Stimulated activated CD4-positive, alpha-beta T cell treated with anti-CD3 and anti-CD28 coated beads, Interleukin-15, amount 100 ng/mL, for 1 hour (primary cell): ENCODE data around the gene ST3GAL6.

Experiments
- DNase-seq, 2 donors: peaks; one replicate each; pipeline ENCODE4 v3.0.0-alpha.2; 2020; ENCODE audit warnings: low read depth in 1 of 2, low spot score in 1 of 2

ST3GAL6 gene

GRCh38 chr3:98775459-98776139, 12.5 kb downstream of the ST3GAL6 start:
- no peak for DNase-seq

- DNase-seq, result no peak
Observed at GRCh38 chr3:98776140-98776493, 13.0 kb downstream of the ST3GAL6 start.

- DNase-seq, result no peak
Observed at GRCh38 chr3:98777286-98777685, 14.1 kb downstream of the ST3GAL6 start.

- DNase-seq, result no peak
Observed at GRCh38 chr3:98777801-98778220, 14.7 kb downstream of the ST3GAL6 start.

- DNase-seq, result no peak
Observed at GRCh38 chr3:98778383-98778782, 15.2 kb downstream of the ST3GAL6 start.

GRCh38 chr3:98778852-98779413, 15.8 kb downstream of the ST3GAL6 start:
- DNase-seq, result no peak

- DNase-seq, result no peak
Observed at GRCh38 chr3:98779541-98780335, 16.6 kb downstream of the ST3GAL6 start.

GRCh38 chr3:98780343-98780742, 17.2 kb downstream of the ST3GAL6 start:
- DNase-seq, result no peak

- DNase-seq, result no peak
Observed at GRCh38 chr3:98782824-98783500, 19.8 kb downstream of the ST3GAL6 start.

GRCh38 chr3:98784042-98784441, 20.9 kb downstream of the ST3GAL6 start:
- DNase-seq, result no peak

- DNase-seq, result no peak
Observed at GRCh38 chr3:98784666-98785600, 21.8 kb downstream of the ST3GAL6 start.

- DNase-seq, result no peak
Observed at GRCh38 chr3:98786364-98787006, 23.3 kb downstream of the ST3GAL6 start.

GRCh38 chr3:98787181-98787580, 24.0 kb downstream of the ST3GAL6 start:
- no peak for DNase-seq

- no peak for DNase-seq
Observed at GRCh38 chr3:98788651-98789050, 25.5 kb downstream of the ST3GAL6 start.

- DNase-seq, result no peak
Observed at GRCh38 chr3:98791341-98792325, 28.5 kb downstream of the ST3GAL6 start.

GRCh38 chr3:98793971-98794370, 30.8 kb downstream of the ST3GAL6 start:
- DNase-seq, result no peak

- DNase-seq, result no peak
Observed at GRCh38 chr3:98796334-98796733, 33.2 kb downstream of the ST3GAL6 start.

GRCh38 chr3:98797905-98798304, 34.8 kb downstream of the ST3GAL6 start:
- DNase-seq, result no peak

- no peak for DNase-seq
Observed at GRCh38 chr3:98798820-98799219, 35.7 kb downstream of the ST3GAL6 start.
